ENCODE data around the gene ARL8B.
"Not testable (repeated sequence)": the region's sequence is repeated elsewhere in the genome, so short reads cannot be mapped to it uniquely, and the experiment has no call there.

The ARL8B gene

DNA sequence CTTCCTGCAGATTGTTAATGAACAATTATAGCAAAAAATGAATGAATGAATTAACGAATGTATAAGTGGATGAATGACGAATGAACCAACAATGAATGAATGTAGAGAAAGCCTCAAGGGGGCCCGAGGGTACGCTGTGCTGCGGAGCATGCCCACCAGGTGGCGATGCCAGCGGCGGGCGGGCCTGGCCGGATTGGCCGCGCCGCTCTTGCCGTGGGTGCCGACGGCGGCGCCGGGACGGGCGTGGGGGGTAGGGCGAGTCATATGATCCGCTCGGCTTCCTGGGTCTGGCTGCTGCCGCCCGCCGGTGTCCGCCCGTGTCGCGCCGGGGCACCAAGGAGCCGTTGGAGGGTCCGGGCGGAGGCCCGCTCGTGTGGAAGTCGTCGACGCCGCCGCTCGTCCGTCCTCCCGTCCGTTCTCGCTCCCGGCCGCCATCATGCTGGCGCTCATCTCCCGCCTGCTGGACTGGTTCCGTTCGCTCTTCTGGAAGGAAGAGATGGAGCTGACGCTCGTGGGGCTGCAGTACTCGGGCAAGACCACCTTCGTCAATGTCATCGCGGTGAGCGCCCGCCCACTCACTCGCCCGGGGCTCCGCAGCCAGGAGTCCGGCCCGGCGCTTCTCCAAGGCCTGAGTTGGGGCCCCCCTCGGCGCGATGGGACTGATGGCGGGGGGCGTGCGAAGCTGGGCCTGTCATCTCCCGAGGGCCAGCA lies at the start of gene ARL8B:
TSS of gene ARL8B (plus strand) at position 263 of the 711 bp plus-strand sequence. CDS start at position 437, 174 bp downstream.
- peak; percentile 88 for DNase-seq (ENCODE audit: low spot score)

DNA sequence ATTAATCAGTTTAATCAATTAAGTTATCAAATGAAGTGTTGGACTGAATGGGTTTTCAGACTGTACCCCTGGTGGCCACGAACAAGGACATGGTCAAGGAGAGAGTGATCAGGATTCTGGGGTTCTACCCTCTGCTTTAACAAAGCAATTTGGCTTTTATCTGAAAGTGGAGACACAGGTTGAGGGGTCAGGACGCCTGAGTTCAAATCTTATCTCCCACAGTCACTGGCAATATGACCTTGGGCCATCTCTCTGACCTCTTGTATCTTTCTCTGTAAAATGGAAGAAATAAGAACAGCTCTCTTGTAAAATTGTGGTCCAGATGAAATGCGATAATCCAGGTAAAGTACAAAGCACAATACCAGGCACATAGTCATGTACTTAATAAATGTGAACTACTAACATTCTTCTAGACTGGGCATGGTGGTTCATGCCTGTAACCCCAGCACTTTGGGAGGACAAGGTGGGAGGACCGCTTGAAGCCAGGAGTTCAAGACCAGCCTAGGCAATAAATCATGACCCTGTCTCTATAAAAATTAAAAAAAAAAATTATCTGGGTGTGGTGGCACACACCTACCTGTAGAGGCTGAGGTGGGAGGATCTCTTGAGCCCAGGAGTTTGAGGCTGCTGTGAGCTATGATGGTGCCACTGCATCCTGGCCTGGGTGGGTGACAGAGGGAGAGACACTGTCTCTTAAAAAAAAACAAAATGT lies 48.6 kb upstream of the ARL8B start:
- no peak for DNase-seq (ENCODE audit: low spot score)

DNA sequence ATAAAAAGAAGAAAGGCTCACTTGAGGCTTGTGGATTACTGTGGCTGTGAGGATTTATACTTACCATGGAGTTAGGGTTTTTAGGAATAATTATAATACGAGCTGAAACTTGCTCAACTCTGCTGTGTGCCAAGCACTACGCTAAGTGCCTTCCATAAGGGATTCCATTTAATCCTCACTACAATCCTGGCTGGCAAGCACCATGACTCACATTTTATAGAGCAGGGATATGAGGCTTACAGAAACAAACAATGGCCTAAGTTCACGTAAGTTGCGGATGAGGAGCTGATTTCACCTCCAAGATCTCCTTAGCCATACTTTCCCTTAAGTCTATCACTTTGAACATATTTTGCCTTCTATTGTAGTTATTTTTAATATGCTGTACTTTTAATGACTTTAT lies 43.9 kb upstream of the ARL8B start:
- no peak for DNase-seq (ENCODE audit: low spot score)

DNA sequence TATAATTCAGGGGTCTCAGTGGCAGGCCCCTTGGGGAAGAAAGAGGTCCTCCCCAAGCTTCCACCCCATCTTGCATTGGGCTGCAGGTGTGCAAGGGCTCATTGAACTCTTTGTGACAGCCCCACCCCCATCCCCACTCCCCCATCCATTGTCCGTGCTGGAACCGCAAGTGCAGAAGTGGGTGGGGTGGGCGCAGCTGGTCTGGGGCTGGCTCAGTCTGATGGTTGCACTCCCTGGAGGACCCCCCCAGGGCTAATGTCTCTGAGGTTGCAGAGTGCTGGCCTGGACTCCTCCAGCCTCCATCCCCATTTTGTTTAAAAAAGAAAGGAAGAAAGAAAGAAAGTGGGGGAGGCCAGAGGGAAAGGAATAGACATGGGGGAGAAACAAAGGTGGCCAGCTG lies 42.3 kb upstream of the ARL8B start:
- DNase-seq (ENCODE audit: low spot score), result no peak

DNA sequence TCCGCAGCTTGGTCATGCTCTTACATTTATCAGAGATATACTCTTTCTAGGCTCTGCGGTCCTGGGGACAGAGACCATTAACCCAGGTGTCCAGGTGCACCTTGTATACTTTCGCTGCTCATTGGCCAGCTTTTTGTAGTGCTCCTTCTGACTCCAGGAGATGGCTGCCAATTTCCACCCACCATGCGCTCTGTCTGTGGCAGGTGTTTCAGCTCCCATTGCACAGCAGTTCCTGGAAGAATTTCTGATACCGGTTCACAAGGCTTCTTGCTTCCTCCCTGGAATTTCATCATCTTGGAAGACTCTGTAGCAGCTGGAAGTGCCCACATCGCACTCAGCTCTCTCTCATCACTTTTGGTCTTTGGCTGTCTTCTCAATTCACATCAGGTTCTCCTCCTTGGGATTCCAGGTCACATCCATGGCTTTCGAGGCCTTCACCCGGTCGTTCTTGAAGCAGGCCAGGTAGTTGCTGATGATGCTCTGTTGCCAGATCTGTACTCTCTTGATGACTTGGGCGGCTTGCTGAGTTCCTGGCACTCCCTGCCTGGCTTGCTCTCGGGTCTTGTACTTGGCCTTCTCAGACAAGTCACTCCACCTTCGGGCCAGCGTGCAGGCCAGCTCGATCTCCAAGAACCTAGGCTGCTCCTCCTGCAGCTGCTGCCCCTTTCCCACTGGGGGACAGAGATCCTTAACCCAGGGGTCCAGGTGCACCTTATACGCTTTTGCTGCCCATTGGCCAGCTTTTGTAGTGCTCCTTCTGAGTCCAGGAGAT lies 41.1 kb upstream of the ARL8B start:
- DNase-seq (ENCODE audit: low spot score), result no peak

DNA sequence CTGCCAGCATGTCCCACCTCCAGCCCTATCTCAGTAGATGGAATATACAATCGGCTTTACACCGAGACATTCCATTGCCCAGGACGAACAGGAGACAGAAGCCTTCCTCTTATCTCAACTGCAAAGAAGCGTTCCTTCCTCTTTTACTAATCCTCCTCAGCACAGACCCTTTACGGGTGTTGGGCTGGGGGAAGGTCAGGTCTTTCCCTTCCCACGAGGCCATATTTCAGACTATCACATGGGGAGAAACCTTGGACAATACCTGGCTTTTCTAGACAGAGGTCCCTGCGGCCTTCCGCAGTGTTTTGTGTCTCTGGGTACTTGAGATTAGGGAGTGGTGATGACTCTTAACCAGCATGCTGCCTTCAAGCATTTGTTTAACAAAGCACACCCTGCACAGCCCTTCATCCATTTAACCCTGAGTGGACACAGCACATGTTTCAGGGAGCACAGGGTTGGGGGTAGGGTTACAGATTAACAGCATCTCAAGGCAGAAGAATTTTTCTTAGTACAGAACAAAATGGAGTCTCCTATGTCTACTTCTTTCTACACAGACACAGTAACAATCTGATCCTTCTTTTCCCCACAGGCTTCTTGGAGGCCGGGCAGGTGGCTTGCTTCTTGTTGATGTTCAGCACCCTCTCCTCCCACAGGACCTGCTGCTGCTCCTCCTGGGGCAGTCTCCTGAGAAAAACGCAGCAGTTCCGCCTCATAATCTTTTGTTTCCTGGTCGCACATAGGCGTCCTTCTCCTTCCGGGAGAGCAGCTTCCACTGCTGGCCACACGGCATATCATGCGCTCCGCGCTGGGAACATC lies 39.9 kb upstream of the ARL8B start:
- DNase-seq (ENCODE audit: low spot score), result not testable (repeated sequence)

DNA sequence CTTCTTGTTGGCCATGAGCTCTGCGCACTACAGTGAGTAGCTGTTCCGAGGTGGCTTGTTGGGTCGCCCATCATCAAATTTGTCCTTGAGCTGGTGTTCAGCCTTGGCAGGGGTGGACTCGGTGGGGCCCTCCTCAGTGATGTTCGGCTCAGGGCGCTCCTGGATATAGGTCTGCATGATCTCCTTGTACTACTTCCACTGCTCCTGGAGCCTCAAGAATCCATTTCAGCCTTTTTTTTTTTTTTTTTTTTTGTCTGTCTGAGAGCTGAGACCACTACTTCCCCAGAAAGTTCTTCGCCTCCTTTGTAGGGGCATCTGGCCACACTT lies 39.3 kb upstream of the ARL8B start:
- DNase-seq (ENCODE audit: low spot score), result no peak

DNA sequence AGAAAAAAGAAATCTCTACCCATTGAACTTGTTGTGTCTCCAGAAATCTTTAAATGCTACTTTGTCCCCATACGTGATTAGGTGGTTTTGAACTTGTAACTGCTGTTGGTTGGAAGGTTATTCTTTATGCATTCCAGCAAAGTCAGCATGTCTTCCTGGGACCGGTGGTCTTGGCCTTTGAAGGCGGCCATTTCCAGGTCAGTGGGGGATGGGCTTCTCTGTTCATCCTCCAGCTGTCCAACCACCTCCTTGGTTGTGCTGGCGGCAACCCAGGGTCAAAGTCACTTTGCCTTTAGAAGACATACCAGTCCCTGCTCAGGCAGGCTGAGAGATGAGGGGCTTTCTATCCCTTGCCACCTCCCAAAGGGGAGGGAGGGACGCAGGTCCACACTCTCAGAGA lies 37.9 kb upstream of the ARL8B start:
- DNase-seq (ENCODE audit: low spot score), result no peak

DNA sequence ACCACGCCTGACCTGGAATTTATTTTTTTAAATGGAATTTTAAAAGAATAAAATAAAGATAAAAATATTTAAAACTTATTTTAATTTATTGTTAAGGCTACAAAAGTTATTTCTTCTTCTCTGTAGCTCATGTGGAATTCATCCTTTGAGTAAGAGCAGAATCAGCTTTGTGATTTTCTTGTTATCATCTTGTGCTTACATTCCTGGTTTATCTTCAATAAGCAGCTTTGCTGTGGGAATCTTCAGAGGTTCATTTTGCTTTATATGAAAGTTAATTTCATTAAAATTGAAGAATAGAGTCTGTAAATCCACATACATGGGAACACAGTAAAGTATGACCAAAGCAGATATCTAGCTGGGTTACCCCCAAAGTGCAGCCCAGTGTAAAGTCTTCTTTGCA lies 35.4 kb upstream of the ARL8B start:
- no peak for DNase-seq (ENCODE audit: low spot score)

DNA sequence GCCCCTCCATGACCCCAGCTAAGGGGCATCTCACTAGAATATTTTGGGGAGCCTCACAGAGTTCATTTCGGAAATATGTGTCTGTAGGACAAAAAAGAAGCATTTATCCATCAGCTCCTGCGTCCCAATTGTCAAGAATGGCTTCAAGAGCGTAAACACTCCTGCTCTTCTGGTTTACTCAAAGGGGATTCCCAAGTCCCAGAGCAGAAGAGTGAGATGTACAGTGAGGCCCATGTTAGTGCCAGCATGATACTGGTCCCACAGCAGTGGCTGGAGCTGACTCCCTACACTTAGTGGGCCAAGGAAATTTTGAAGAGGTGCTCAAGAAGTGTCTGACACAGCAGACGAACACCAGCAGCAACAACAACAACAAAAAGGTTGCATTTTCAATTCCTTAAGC lies 34.9 kb upstream of the ARL8B start:
- DNase-seq (ENCODE audit: low spot score), result no peak

DNA sequence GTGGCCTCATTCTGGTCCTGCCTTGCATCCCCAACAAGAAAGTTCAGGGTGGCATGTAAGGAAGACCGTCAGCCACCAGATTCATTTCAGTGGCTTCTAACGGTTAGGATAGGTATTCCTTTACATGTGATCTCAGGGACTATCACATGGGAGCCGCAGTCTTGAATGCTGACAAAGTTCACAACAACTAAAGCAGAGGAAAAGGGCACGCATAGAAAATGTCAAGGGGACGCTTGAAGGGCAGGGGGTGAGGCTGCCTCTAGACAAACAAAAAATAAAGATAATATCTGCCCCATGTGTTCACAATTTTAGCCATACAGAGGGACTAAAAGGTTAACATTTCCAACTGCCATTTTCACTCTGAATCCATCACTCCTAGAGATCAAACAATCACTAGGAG lies 31.9 kb upstream of the ARL8B start:
- DNase-seq (ENCODE audit: low spot score), result no peak

DNA sequence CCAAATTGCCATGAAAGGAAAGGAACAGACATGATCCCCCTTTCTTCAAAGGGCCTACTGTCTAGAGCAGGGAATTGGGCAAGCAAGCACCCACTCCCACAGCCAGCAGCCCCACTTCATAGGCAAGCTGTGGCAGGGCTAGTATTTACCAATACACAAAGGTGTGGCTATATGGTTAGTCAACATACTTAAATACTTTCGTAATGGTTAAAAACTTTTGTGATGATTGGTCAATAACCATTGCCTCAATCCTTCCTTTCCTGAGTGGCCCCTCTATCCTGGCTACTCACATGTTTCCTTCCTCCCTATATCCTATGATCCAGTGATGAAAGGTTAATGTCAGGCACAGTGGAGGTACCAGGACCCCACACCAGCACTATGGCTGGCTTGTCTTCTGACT lies 30.1 kb upstream of the ARL8B start:
- DNase-seq (ENCODE audit: low spot score), result no peak

DNA sequence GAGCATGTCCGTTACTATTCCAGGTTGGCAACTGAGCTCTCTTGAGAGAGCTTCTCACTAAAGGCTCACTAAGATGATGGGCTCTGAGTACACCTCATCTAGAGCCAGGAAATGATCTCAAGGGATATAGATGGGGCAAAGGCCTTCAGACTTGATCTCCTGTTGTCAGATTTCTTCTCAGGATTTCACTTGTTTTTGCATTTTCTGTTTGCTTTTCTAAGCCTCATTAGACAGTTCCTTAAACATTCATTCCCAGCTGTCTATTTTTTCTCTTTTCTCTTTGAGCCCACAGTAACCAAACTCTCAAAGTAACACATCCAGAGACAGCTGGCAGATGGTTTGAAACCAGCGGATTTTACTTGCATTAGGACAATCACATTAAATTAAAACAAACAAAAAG lies 28.4 kb upstream of the ARL8B start:
- no peak for DNase-seq (ENCODE audit: low spot score)

DNA sequence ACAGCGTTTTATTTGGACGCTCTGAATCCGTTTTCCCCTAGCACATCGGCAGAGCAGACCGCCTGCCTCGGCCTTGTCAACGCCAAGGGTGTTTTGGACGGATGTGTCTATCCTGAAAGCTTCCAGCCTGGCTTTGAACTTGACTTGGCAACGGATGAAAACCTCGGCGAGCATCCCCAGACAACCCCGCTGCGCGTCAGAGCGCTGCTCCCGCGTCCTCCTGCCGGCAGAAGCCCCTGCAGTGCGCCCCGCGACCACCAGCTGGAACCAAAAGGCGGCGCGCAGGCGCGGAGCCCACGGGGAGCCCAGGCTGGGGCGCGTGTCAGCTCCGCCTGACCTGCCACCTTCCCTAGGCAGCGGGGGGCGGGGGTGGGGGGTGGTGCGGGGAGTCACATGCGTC lies 26.2 kb upstream of the ARL8B start:
- DNase-seq (ENCODE audit: low spot score), result no peak

DNA sequence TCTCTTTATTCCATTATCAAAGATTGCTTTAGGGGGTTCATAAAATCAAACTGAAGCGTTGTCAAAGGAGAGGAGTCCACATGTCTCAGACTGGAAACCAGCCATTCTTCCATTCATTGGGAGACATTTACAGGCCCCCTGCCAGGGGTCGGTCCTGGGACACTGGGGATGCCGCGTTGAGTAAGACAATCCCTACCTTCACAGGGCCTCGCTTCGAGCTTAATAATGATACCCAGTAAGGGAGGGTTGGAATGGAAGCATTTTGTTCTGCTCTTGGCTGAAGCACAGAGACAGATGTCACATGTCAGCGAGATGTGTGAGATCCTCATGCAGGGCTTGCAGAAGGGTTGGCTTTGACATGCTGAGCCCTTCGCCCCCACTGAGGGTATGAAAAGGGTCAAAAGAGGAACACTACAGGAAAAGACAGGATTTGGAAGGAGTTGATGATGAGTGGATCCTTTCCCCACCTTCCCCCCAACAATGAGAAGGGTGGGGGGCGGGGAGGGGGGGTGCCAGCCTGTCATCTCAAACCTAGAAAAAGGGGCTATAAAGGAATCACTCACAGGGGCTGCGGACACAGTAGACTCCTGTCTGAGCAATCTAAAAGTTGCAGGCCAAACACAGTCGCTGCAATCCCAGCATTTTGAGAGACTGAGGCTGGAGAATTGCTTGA lies 25.6 kb upstream of the ARL8B start:
- DNase-seq (ENCODE audit: low spot score), result no peak

DNA sequence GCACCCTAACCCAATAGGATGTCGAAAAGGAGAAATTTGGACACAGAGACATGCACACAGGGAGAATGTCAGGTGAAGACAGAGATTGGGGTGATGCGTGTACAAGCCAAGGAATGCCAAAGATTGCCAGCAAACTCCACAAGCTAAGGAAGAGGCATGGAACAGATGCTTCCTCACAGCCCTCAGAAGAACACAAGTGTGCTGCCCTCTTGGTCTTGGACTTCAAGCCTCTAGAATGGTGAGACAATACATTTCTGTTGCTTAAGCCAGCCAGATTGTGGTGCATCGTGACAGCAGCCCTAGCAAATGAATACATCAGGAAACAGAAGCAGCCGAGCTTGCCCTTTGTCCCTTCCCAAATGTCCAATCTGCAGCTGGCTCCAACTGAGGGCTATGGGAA lies 23.7 kb upstream of the ARL8B start:
- DNase-seq (ENCODE audit: low spot score), result no peak

DNA sequence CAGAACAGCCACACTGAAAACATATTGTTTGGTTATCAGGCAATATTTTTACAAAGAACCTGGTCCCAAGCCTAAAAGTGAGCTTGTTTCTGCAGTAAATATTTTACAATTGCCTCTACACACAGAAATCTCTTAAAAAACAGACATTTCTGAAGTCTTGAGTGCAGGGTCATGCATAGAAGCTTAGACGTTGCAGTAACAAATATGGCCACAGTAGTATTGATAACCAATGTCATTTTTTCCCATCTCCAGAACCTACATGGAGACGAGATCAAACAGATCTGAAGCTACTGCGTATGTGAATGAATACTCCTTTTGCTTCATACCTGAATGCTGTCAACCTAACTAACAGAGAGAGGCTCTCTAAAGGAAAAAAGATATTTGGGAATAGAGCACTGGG lies 19.6 kb upstream of the ARL8B start:
- DNase-seq (ENCODE audit: low spot score), result no peak

DNA sequence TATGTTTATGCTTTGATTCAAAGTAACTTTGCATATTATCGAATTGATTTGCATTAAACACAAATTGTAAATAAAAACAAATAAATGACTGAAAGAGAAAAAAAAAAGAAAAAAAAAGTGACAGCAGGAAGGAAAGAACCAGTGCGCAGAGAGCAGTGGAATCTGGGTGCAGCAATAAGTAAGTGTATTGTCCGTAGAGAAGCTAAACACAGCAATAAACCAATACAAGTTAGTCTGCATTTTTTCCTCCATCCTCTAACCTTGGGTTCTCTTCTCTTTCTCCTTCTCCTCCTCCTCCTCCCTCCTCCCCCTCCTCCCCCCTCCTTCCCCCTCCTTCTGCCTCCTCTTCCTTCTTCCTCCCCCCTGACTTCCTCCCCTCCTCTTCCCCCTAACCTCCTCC lies 18.3 kb upstream of the ARL8B start:
- no peak for DNase-seq (ENCODE audit: low spot score)

DNA sequence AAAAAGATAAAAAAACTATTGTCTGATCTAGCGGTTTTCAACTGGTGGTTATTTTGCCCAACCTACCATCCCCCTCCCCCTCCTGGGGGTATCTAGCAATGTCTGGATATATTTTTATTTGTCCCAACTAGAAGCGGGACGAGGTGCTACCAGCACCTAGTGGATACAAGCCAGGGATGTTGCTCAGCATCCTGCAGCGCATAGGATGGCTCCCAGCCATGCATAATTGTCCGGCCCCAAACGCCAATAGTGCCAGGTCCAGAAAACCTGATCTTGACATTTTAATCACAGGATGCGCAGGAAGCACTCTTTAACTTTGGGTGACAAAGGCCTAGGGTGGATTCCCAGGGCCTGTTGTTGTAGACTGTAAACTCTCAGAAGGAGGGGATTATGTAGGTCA lies 17.0 kb upstream of the ARL8B start:
- no peak for DNase-seq (ENCODE audit: low spot score)

DNA sequence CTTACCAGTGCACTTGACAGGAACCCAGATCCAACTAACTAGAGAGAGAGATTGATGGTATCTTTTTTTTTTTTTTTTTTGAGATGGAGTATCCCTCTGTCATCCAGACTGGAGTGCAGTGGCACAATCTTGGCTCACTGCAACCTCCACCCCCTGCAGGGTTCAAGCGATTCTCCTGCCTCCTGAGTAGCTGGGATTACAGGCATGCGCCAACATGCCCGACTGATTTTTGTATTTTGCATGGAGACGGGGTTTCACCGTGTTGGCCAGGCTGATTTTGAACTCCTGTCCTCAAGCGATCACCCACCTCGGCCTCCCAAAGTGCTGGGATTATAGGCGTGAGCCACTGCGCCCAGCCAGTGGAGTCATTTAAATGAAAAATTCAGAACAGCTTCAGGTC lies 15.7 kb upstream of the ARL8B start:
- DNase-seq (ENCODE audit: low spot score), result not testable (repeated sequence)

DNA sequence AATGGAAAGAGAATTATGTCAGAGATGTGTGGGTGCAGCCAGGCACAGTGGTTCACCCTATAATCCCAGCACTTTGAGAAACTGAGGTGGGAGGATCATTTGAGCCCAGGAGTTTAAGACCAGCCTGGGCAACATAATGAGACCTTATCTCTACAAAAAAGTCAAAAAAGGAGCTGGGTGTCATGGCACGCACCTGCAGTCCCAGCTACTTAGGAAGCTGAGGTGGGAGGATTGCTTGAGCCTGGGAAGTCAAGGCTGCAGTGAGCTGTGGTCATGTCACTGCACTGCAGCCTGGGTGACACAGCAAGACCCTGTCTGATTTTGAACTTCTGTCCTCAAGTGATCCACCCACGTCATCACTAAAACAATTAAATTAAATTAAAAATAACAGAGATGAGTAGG lies 15.2 kb upstream of the ARL8B start:
- not testable (repeated sequence) for DNase-seq (ENCODE audit: low spot score)

DNA sequence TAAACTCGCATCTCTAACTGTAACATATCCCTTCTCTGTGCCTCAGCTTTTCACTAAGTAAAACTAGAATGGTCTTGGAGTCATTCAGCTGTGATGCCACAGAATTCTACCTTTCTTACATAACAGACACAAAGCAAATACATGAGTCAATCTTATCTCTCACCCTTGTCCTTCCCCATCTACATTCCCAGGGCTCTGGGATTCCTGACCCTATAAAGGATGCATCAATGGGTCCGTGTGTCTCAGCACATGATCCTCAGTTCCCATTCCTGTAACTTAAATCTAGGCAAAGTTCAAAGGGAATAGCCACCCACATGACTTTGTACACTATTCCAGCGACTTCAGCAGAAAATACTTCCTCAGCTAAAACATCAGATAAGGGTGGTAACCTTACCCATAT lies 11.8 kb upstream of the ARL8B start:
- DNase-seq (ENCODE audit: low spot score), result no peak
